Astrocyte (in vitro differentiated cells and primary cell): Measurements from ENCODE around the gene UGT1A7.

Experiments
- CTCF ChIP-seq: IDR thresholded peaks from 2 replicates; pipeline ENCODE4 v1.5.1; 2011; ENCODE audit warnings: low read depth, mild to moderate bottlenecking, inconsistent platforms, low read length, moderate library complexity; ENCODE audit not compliant: insufficient read depth
- EZH2 ChIP-seq: IDR thresholded peaks from 2 replicates; pipeline ENCODE4 v1.6.1; 2012; ENCODE audit warnings: mild to moderate bottlenecking, low read length, inconsistent platforms; ENCODE audit not compliant: insufficient read depth

DNA sequence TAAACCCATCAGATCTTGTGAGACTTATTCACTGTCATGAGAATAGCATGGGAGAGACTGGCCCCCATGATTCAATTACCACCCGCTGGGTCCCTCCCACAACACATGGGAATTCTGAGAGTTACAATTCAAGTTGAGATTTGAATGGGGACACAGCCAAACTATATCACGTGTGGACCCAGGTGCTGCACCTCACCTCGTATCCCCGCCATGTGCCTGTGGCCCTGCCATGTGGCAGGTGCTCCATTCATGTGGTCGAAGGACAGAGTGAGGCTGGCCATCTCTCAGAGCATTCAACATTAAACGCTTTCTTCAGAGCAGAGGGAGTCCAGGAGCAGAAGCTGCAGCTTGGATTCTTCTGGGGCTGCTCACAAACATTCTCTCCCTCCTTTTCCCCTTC lies 128.7 kb downstream of the UGT1A7 start:
- TF ChIP-seq CTCF (no peak), EZH2 (no peak)
